LNCaP clone FGC (cell line): Measurements from ENCODE around the gene BTBD9.

Experiments used
- DNase-seq: peaks from one replicate; pipeline ENCODE4 v3.0.0-alpha.2; 2011; ENCODE audit warnings: low read depth
- H3K4me3 ChIP-seq: 2 replicates; pipeline ENCODE4 v1.5.1; 2011; ENCODE audit warnings: mild to moderate bottlenecking, low read depth, low read length, control low read depth
- CTCF ChIP-seq: IDR thresholded peaks from 2 replicates; pipeline ENCODE4 v1.5.1; 2012; ENCODE audit warnings: mild to moderate bottlenecking; ENCODE audit not compliant: control insufficient read depth, insufficient read depth; ENCODE audit errors: extremely low read depth

The BTBD9 gene

DNA sequence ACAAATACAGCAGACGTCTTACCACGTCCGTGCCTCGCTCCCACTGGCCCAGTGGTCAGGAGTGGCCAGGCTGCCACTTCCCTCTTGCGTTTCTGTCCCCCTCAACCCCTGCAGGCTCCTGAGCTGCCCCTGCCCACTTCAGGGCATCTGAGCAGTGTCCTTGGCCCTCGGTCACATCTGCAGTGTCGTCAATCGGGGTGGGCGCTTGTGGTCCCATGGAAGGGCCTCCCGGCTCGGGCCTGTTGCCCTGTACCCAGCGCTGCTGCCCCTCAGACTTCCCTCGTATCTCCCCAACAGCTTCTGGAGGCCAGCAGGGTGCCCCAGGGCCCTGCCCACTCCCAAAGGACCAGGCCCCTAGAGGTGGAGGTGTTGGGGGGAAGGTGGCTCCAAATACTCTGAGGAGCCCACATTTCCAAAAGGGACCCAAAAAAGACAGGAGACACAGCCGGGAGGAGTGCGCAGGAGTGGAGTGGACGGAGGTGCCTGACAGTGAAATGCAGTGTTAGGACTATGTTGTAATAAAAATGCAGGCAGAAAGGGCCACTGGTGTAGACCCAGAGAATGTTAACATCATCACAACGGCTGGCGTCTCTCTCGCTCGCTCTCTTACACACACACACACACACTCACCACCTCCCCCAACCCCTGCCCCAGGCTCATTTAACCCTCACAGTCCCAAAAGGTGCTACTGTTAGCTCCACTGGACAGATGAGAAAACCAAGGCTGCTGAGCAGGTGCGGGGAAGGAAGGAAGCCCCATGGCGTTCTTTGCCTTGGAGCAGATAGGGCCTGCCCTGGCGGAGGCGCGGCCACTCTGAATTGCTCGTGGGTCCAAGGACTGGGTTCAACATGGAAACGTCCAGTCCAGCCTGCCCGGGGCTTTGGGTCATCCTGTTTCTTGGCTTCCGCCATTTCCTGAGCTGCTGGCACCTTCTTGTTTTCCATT lies 476.3 kb downstream of the BTBD9 start:
- no peak for TF ChIP-seq CTCF
- DNase-seq: no peak
- H3K4me3 ChIP-seq: no peak overlapping the region

DNA sequence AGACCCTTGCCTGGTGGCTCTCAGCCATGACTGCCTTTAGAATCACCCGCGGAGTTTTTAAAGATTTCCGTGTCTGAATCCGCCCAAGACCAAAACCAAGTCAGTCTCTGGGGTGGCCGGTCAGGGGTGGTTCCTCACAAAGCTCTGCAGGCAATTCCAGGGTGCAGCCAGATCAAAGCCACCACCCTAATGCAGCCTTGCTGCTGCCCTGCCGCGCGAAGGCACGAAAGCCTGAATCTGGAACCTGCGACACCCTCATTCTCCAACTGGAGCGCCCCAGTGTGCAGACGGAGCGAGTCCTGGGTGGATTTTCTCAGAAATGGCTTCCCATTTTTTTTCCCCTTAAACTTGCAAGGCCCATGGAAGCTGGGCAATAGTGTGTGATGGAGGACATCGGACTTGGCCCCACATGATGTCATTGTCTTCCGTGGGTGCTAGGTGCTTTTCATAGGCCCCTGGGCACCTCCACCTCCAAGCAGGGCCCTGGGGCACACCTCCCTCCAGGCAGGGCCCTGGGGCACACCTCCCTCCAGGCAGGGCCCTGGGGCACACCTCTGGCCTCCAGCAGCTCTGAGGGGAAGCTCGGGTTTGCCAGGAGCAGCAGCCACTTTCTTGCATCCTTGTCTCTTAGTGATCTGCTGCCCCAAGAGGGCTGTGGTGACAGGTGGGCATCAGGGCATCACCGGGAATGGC lies 477.1 kb downstream of the BTBD9 start:
- no peak overlapping the region for H3K4me3 ChIP-seq
- DNase-seq: no peak
- TF ChIP-seq CTCF: no peak

DNA sequence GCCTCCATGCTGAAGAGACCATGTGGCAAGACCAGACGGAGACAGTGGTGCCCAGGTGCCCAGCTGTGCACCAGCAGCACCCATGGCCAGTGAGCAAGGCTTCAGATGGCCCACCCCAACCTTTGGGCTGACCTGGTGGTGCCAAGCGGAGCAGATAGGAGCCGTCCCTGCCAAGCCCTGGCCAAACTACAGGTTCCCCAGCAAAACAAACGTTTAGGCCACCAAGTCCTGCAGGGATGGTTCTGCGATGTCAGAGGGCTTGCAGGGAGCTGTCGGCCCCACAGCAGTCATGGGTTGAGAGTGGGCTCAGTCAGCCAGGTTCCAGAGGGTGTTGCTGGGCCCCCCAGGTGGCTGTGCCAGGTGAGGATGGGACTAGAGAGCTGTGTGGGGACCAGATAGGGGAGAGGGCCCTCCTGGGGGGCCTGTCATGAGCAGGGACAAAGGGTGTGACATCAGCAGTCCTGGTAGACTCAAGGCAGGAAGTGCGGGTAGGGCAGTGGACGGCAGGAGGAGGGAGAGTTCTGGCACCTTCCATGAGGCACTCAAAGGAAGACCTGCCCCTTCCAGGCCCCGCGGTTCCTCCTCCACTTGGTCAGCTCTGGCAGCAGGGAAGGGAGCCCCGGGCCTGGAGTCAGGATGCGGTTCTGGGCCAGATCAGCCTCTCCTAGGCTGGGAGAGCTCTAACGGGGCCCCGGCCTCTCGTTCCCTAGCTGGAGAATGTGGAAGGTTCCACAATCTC lies 477.8 kb downstream of the BTBD9 start:
- DNase-seq: no peak
- H3K4me3 ChIP-seq: no peak overlapping the region
- no peak for TF ChIP-seq CTCF

- no peak for DNase-seq
- TF ChIP-seq CTCF: no peak
- H3K4me3 ChIP-seq: no peak overlapping the region
Measured at GRCh38 chr6:38161331-38161730, 478.4 kb downstream of the BTBD9 start.

DNA sequence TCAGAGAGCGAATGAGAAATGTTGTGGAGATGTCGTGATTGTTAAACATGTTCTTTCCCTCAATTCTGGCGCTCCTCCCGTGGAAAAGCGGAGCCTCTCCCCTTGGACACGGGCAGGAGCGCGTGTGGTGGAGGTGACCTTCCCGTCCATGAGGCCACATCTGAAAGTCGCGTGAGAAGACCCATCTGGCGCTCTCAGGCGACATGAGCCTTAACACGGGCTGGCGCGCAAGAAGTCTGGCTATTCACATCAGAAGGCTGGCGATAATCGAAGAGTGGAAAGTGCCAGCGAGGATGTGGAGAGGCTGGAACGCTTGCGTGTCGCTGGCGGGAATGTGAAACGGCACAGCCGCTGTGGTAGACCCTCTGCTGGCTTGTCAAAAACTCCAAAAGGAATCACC lies 478.9 kb downstream of the BTBD9 start:
- no peak for TF ChIP-seq CTCF
- no peak for DNase-seq
- H3K4me3 ChIP-seq: no peak overlapping the region

- no peak for TF ChIP-seq CTCF
- no peak overlapping the region for H3K4me3 ChIP-seq
- DNase-seq: no peak
Measured at GRCh38 chr6:38159596-38159995, 480.1 kb downstream of the BTBD9 start.
